Measurements from ENCODE around the gene RAPGEF2. TPM values are rescaled to one million over a fixed set of nuclear protein-coding genes. Genes with fewer than 3 reads are reported as not detected.

RAPGEF2 gene
- total and polyA plus RNA-seq, 9 of the 15 experiments (the other 6 are each of a cell fraction or from before 2014, with no cell fraction given) = 3.1 to 32.6 (median 23.1) TPM

DNA sequence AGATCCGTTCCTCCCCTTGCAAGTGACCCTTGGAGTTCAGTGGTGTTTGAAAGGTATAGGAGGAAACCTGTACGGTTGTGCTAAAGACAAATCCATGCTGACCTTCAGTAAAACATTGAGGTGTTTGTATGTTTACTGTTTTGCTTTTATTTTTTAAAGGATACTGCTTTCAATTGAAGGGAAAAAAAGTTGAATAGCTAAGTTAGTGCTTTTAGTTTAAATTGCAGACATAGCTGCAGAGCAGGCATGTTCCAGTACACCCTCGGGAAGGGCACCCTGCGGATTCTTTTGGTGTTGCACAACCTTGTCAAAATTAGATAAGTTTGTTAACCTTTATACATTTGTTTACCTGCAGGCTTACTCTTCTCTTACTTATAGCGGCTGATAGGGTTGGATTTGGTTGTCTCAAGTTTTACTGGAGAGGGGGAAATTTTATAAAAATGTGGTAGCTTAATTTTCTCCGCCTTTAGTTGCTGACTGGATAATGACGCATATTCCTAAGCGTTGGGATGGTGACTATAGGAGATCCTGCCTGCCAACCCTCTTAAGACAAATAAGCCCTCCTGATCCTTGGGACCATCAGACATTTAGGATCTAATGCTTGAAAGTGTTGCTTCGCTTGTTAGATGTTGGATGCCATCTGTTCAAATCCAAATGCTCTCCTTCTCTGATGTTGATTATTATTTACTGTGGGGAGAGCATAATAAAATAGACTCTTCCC lies 2.0 kb downstream of the RAPGEF2 start:
- H3K9me1 ChIP-seq (ENCODE audit: control insufficient read depth, insufficient read depth, low read length) = no peaks in the 10 kb centered on the region
- FAIRE-seq (peak; percentile 57), ATAC-seq (peak; percentile 48), DNase-seq (ENCODE audit: extremely low read depth in 1 of 4, low spot score in 3 of 4) (peak in 2 of 4 experiments; percentile 22 to 58)
- no TSS peak for BruUV-seq (replicated peaks)
- H2AFZ ChIP-seq (ENCODE audit: low read depth, low read length) = peak overlapping the region; percentile 62
- peak overlapping the region; percentile 92 for H3K4me2 ChIP-seq (ENCODE audit: insufficient read depth, low read length)
- ChIA-PET CTCF (ENCODE audit: low intra/inter-chr PET ratio) (interaction anchor here (0.6 kb wide), 1 partner anchor 254 kb away, joined by 3 read pairs; no protein-coding TSS in a partner anchor), POLR2A (interaction anchor here (0.6 to 2.0 kb wide), 7 partner anchors 13 to 439 kb away, joined by 3 to 6 read pairs (median 3); no protein-coding TSS in a partner anchor)
- peak overlapping the region; percentile 72 to 97; a peak in 3 of 4 replicates for H3K9ac ChIP-seq (ENCODE audit: insufficient read depth in 1 of 2, low read depth in 2 of 2, low read length in 2 of 2)
- peaks cover 4% of the 10 kb centered on the region; the same call in 1 of the 2 replicates for H4K20me1 ChIP-seq (replicated peaks; ENCODE audit: control insufficient read depth, insufficient read depth, low read length)
- peak overlapping the region; percentile 67 for H3K27ac ChIP-seq (ENCODE audit: extremely low read depth, low read depth, low read length)
- 3% methylated on average over 9 of the region's 9 CpGs for WGBS (ENCODE audit: insufficient coverage, low coverage, missing lambda C conversion rate)
- H3K4me3 ChIP-seq = peak overlapping the region; percentile 93
- no peaks in the 10 kb centered on the region for H3K27me3 ChIP-seq (ENCODE audit: control insufficient read depth in 2 of 2, insufficient read depth in 2 of 2, low read length in 2 of 2)
- H3K4me1 ChIP-seq (replicated peaks in 1 of 2; ENCODE audit: control insufficient read depth in 2 of 2, insufficient read depth in 2 of 2, low read length in 2 of 2) = peaks cover 13 to 42% of the 10 kb centered on the region in 2 experiments
- no peaks in the 10 kb centered on the region for H3K36me3 ChIP-seq (ENCODE audit: control insufficient read depth, insufficient read depth, low read length)
- intact Hi-C loops (cut with micrococcal nuclease) (loop anchor here (1.0 to 10.0 kb wide), 5 partner anchors 46 to 340 kb away; no protein-coding TSS in a partner anchor), in situ Hi-C loops (cut with MboI) (no loop called here)
- H3K9me3 ChIP-seq (replicated peaks; ENCODE audit: control insufficient read depth, insufficient read depth, low read depth, low read length) = no peaks in the 10 kb centered on the region
- H3K79me2 ChIP-seq (ENCODE audit: control insufficient read depth, insufficient read depth, low read length) = peaks cover 65% of the 10 kb centered on the region
- TF ChIP-seq CHD1 (IDR thresholded peaks at IDR 0.05; ENCODE audit: low read length) (no peak), WHSC1 (IDR thresholded peaks at IDR 0.05; ENCODE audit: low read length) (no peak), RBM15 (IDR thresholded peaks at IDR 0.05; ENCODE audit: insufficient read depth, low read length) (no peak), CBX2 (IDR thresholded peaks at IDR 0.05; ENCODE audit: insufficient read depth, low read length, poor library complexity, severe bottlenecking) (no peak), ARNT (IDR thresholded peaks at IDR 0.05) (no peak; a peak in 1 of 4 replicates), SAFB2 (IDR thresholded peaks at IDR 0.05; ENCODE audit: borderline replicate concordance, low read depth, low read length, severe bottlenecking) (no peak), TRIM24 (IDR thresholded peaks at IDR 0.05) (0 out of 4 replicates have a peak, but pooled peaks of 1 of the 2 experiments have one; percentile 7), ZNF217 (CRISPR knock-in tag; IDR thresholded peaks at IDR 0.05) (no peak), KDM2B (CRISPR knock-in tag; IDR thresholded peaks at IDR 0.05) (no peak), NFIC (IDR thresholded peaks at IDR 0.05) (no peak), MYNN (IDR thresholded peaks at IDR 0.05) (no peak), MYNN (CRISPR knock-in tag; IDR thresholded peaks at IDR 0.05) (no peak), MYC (IDR thresholded peaks at IDR 0.05; ENCODE audit: low read depth, low read length) (no peak), MYC (CRISPR knock-in tag; IDR thresholded peaks at IDR 0.05; ENCODE audit: borderline replicate concordance, low read depth) (no peak), KAT2B (IDR thresholded peaks at IDR 0.05; ENCODE audit: low read depth, low read length) (no peak), ZEB2 (IDR thresholded peaks at IDR 0.05) (no peak)
- TF ChIP-seq, protein P1, sequence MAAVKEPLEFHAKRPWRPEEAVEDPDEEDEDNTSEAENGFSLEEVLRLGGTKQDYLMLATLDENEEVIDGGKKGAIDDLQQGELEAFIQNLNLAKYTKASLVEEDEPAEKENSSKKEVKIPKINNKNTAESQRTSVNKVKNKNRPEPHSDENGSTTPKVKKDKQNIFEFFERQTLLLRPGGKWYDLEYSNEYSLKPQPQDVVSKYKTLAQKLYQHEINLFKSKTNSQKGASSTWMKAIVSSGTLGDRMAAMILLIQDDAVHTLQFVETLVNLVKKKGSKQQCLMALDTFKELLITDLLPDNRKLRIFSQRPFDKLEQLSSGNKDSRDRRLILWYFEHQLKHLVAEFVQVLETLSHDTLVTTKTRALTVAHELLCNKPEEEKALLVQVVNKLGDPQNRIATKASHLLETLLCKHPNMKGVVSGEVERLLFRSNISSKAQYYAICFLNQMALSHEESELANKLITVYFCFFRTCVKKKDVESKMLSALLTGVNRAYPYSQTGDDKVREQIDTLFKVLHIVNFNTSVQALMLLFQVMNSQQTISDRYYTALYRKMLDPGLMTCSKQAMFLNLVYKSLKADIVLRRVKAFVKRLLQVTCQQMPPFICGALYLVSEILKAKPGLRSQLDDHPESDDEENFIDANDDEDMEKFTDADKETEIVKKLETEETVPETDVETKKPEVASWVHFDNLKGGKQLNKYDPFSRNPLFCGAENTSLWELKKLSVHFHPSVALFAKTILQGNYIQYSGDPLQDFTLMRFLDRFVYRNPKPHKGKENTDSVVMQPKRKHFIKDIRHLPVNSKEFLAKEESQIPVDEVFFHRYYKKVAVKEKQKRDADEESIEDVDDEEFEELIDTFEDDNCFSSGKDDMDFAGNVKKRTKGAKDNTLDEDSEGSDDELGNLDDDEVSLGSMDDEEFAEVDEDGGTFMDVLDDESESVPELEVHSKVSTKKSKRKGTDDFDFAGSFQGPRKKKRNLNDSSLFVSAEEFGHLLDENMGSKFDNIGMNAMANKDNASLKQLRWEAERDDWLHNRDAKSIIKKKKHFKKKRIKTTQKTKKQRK (IDR thresholded peaks at IDR 0.05; ENCODE audit: borderline replicate concordance, low read depth, low read length) = no peak
- TF ChIP-seq, protein P2, sequence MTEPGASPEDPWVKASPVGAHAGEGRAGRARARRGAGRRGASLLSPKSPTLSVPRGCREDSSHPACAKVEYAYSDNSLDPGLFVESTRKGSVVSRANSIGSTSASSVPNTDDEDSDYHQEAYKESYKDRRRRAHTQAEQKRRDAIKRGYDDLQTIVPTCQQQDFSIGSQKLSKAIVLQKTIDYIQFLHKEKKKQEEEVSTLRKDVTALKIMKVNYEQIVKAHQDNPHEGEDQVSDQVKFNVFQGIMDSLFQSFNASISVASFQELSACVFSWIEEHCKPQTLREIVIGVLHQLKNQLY (CRISPR knock-in tag; conservative IDR thresholded peaks at IDR 0.05) = no peak
